K562 (cell line): ENCODE measurements around the gene SAXO1. TPM values are rescaled to one million over a fixed set of nuclear protein-coding genes. Genes with fewer than 3 reads are reported as not detected.

Source experiments
- ATAC-seq: fragments of 200-7000 bp; cut with Tn5 transposase; 3 replicates; pipeline ENCODE4 v1.9.1; 2020; ENCODE audit warnings: moderate library complexity
- BruUV-seq: library from RNA; stranded (reverse); fragments of 400-500 nt; replicated peaks from 2 replicates; lab custom pipeline; 2021; lab: Mats Ljungman, UMichigan
- CTCF ChIA-PET: fragments of 300-600 bp; formaldehyde crosslinking; extraction: SDS; loops from one replicate; lab custom pipeline; 2021; ENCODE audit warnings: low intra/inter-chr PET ratio; lab: Yijun Ruan, JAX
- POLR2A ChIA-PET: fragments of 300-600, 350-650 bp; sonication (Branson Sonifier 250); formaldehyde crosslinking; extraction: SDS; loops from one replicate; lab custom pipeline; 2021; ENCODE audit warnings: antibody characterized with exemption, inconsistent platforms; lab: Yijun Ruan, JAX
- DNase-seq, 4 experiments: peaks; one replicate each; pipeline versions ENCODE4 v3.0.0 to v3.0.0-alpha.2; 2011 to 2018; ENCODE audit warnings: low spot score in 3 of 4, mixed read lengths in 3 of 4; ENCODE audit errors: extremely low read depth in 1 of 4
- FAIRE-seq: peaks from 2 replicates; lab custom pipeline; 2011; peaks lifted over from hg19 to GRCh38; lab: Jason Lieb, UNC
- H2AFZ ChIP-seq: 2 replicates; pipeline ENCODE4 v1.6.0; 2011; ENCODE audit warnings: low read depth, low read length, control low read depth, inconsistent platforms
- H3K27ac ChIP-seq: fragments of 200-600 bp; 3 replicates; pipeline ENCODE4 v1.8.0; 2011; ENCODE audit warnings: low read depth, mild to moderate bottlenecking, control low read depth, inconsistent platforms, low read length, moderate library complexity, mixed read lengths; ENCODE audit errors: extremely low read depth
- H3K27me3 ChIP-seq, 2 experiments: fragments of 300-600 bp in 1 of 2; 2 replicates in 1 of 2; 3 replicates in 1 of 2; pipeline versions ENCODE4 v1.6.0 to v1.8.0; 2011; ENCODE audit warnings: inconsistent platforms in 2 of 2, low read length in 2 of 2, mild to moderate bottlenecking in 1 of 2, mixed read lengths in 1 of 2, moderate library complexity in 1 of 2; ENCODE audit not compliant: control insufficient read depth in 2 of 2, insufficient read depth in 2 of 2
- H3K36me3 ChIP-seq: fragments of 300-600 bp; 3 replicates; pipeline ENCODE4 v1.8.0; 2011; ENCODE audit warnings: mild to moderate bottlenecking, low read length, inconsistent platforms; ENCODE audit not compliant: control insufficient read depth, insufficient read depth
- H3K4me1 ChIP-seq, 2 experiments: fragments of 200-600 bp in 1 of 2; replicated peaks in 1 of 2; 2 replicates in 1 of 2; 3 replicates in 1 of 2; pipeline versions ENCODE4 v1.5.1 to v1.8.0; 2011; ENCODE audit warnings: inconsistent platforms in 2 of 2, low read length in 2 of 2, mild to moderate bottlenecking in 1 of 2, mixed read lengths in 1 of 2, moderate library complexity in 1 of 2; ENCODE audit not compliant: control insufficient read depth in 2 of 2, insufficient read depth in 2 of 2
- H3K4me2 ChIP-seq: 2 replicates; pipeline ENCODE4 v1.6.1; 2011; ENCODE audit warnings: low read length, control low read depth, inconsistent platforms, mixed read lengths; ENCODE audit not compliant: insufficient read depth
- H3K4me3 ChIP-seq: fragments of 200-600 bp; sonication (generic), shearing (Covaris generic); 2 replicates; pipeline ENCODE4 v1.5.1; 2016; ENCODE audit warnings: control low read depth, inconsistent platforms
- H3K79me2 ChIP-seq: fragments of 200-600 bp; 3 replicates; pipeline ENCODE4 v1.8.0; 2011; ENCODE audit warnings: low read length, inconsistent platforms; ENCODE audit not compliant: control insufficient read depth, insufficient read depth
- H3K9ac ChIP-seq, 2 experiments: 2 replicates each; pipeline versions ENCODE4 v1.6.0 to v1.6.1; 2011; ENCODE audit warnings: low read depth in 2 of 2, low read length in 2 of 2, control low read depth in 1 of 2, inconsistent platforms in 1 of 2, mild to moderate bottlenecking in 1 of 2, mixed read lengths in 1 of 2; ENCODE audit not compliant: insufficient read depth in 1 of 2
- H3K9me1 ChIP-seq: one replicate; pipeline ENCODE4 v1.6.0; 2011; ENCODE audit warnings: inconsistent platforms, mild to moderate bottlenecking, low read length, moderate library complexity; ENCODE audit not compliant: control insufficient read depth, insufficient read depth
- H3K9me3 ChIP-seq: replicated peaks from 2 replicates; pipeline ENCODE4 v1.5.1; 2011; ENCODE audit warnings: low read depth, low read length, inconsistent platforms; ENCODE audit not compliant: control insufficient read depth, insufficient read depth
- H4K20me1 ChIP-seq: replicated peaks from 2 replicates; pipeline ENCODE4 v1.6.1; 2011; ENCODE audit warnings: low read length, inconsistent platforms, mixed read lengths; ENCODE audit not compliant: control insufficient read depth, insufficient read depth
- ESRRA ChIP-seq: fragments of 450-650 bp; IDR thresholded peaks from 2 replicates; pipeline ENCODE4 v1.6.1; 2014; ENCODE audit warnings: low read depth, mild to moderate bottlenecking, moderate library complexity, borderline replicate concordance
- EWSR1 ChIP-seq: fragments of 450-650 bp; IDR thresholded peaks from 2 replicates; pipeline ENCODE4 v1.6.1; 2018; ENCODE audit warnings: borderline replicate concordance, mild to moderate bottlenecking, low read depth, moderate library complexity; ENCODE audit not compliant: partially characterized antibody
- HNRNPK ChIP-seq: fragments of 200-400 bp; formaldehyde crosslinking; IDR thresholded peaks from one replicate; pipeline ENCODE4 v1.6.1; 2018; ENCODE audit warnings: mild to moderate bottlenecking, low read depth, low read length; ENCODE audit not compliant: poor library complexity, severe bottlenecking
- MECOM ChIP-seq: fragments of 250-450 bp; sonication (Bioruptor Pico); IDR thresholded peaks from 2 replicates; pipeline ENCODE4 v1.8.0; 2022; ENCODE audit warnings: inconsistent platforms
- NFE2L1 ChIP-seq: fragments of 450-650 bp; IDR thresholded peaks from 2 replicates; pipeline ENCODE4 v1.6.1; 2016; ENCODE audit warnings: missing genetic modification characterization, low read depth, mild to moderate bottlenecking, missing compliant biosample characterization, moderate library complexity, borderline replicate concordance
- POLR2AphosphoS2 ChIP-seq: IDR thresholded peaks from 2 replicates; pipeline ENCODE4 v1.6.1; 2012; ENCODE audit warnings: low read length, improper control_type of control experiment
- PRMT5 ChIP-seq: sonication (generic); formaldehyde crosslinking; IDR thresholded peaks from 2 replicates; pipeline ENCODE4 v1.5.0; 2020; ENCODE audit warnings: missing genetic modification reagents
- RAD51 ChIP-seq: fragments of 450-650 bp; IDR thresholded peaks from 2 replicates; pipeline ENCODE4 v1.7.1; 2016; ENCODE audit warnings: low read depth, mild to moderate bottlenecking, borderline replicate concordance
- TBL1XR1 ChIP-seq, 2 experiments: IDR thresholded peaks; 2 replicates each; pipeline ENCODE4 v1.6.1; 2012; ENCODE audit warnings: improper control_type of control experiment in 2 of 2, low read length in 2 of 2, mild to moderate bottlenecking in 1 of 2
- TEAD2 ChIP-seq: fragments of 450-650 bp; IDR thresholded peaks from 2 replicates; pipeline ENCODE4 v1.6.1; 2016; ENCODE audit warnings: missing genetic modification characterization, control low read depth, missing compliant biosample characterization
- ZNF146 ChIP-seq: IDR thresholded peaks from one replicate; pipeline ENCODE4 v1.6.1; 2018; ENCODE audit warnings: missing compliant biosample characterization; ENCODE audit not compliant: unreplicated experiment
- ZNF24 ChIP-seq: fragments of 450-650 bp; IDR thresholded peaks from 2 replicates; pipeline ENCODE4 v1.6.1; 2016
- WGBS: fragments of 100-300 bp; shearing (Covaris generic); methylation state at CpG from one replicate; pipeline ENCODE4 v1.1.6; 2016; ENCODE audit warnings: low coverage, mixed read lengths; ENCODE audit not compliant: insufficient coverage; ENCODE audit errors: missing lambda C conversion rate; 5-methylcytosine and 5-hydroxymethylcytosine counted together
- in situ Hi-C: fragments of 300-500 bp; cut with MboI; formaldehyde crosslinking; loops from 4 replicates; pipeline ENCODE4 v1.15.0; 2018; ENCODE audit warnings: inconsistent platforms, mixed read lengths
- intact Hi-C: fragments of 100-400 bp; cut with micrococcal nuclease; formaldehyde crosslinking; loops from 2 replicates; pipeline ENCODE4 v1.14.2; 2022
- polyA plus RNA-seq, 8 experiments: library from polyadenylated mRNA; depleted of rRNA in 4 of 8; stranded (reverse) in 5 of 8; unstranded in 3 of 8; fragments of >200 nt; fragmentation: Nextera tagmentation in 2 of 8; fragmentation: Illumina TruSeq in 1 of 8; extraction: Ambion mirVana in 2 of 8; extraction: Trizol in 1 of 8; gene quantifications; 2 replicates each; pipeline versions ENCODE4 v1.2.1 to v1.2.3, GENCODE V29; 2011 to 2014; ENCODE audit warnings: inconsistent platforms in 1 of 8, missing spikeins in 1 of 8
- total RNA-seq, 7 experiments: library from RNA; depleted of rRNA in 6 of 7; stranded (reverse); fragments of >200 nt in 6 of 7; fragmentation: Illumina TruSeq in 2 of 7; extraction: Trizol in 2 of 7; gene quantifications; 2 replicates each; pipeline versions ENCODE4 v1.2.1 to v1.2.3, GENCODE V29; 2011 to 2021; ENCODE audit warnings: low replicate concordance in 1 of 7
- TF ChIP-seq, protein P1 (sequence below): sonication (generic); formaldehyde crosslinking; IDR thresholded peaks from 2 replicates; pipeline ENCODE4 v1.8.0; 2023; ENCODE audit warnings: mild to moderate bottlenecking, missing genetic modification reagents

The SAXO1 gene
- total and polyA plus RNA-seq, 9 of the 15 experiments (the other 6 are each of a cell fraction or from before 2014, with no cell fraction given), result 0.04 TPM; not detected in 8

DNA sequence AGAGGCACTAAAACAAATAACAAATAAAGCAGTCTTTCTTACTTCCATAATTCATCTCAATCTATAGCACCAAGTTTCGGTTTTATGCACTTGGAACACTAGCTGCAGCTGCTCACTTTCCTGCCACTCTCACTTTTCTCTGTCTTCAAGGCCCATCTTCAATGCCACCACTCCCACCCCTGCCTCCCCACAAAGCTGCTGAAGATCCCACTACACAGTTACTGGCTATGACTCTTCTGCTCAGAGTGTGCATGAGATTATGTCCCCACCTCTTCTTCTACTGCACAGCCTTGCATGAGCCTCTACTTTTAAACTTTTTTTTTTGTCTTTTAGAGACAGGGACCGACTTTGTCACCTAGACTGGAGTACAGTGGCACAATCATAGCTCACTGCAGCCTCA lies 77.4 kb downstream of the SAXO1 start:
- no peak for TF ChIP-seq NFE2L1 (tag)
- TF ChIP-seq POLR2AphosphoS2, result no peak
- TF ChIP-seq PRMT5 (CRISPR knock-in tag), result no peak
- TF ChIP-seq, protein P1, sequence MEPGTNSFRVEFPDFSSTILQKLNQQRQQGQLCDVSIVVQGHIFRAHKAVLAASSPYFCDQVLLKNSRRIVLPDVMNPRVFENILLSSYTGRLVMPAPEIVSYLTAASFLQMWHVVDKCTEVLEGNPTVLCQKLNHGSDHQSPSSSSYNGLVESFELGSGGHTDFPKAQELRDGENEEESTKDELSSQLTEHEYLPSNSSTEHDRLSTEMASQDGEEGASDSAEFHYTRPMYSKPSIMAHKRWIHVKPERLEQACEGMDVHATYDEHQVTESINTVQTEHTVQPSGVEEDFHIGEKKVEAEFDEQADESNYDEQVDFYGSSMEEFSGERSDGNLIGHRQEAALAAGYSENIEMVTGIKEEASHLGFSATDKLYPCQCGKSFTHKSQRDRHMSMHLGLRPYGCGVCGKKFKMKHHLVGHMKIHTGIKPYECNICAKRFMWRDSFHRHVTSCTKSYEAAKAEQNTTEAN, result no peak
- TF ChIP-seq ESRRA, result no peak
- no peak for TF ChIP-seq TBL1XR1 (IDR thresholded peaks at IDR 0.05; ENCODE audit: low read length in 2 of 2)
- no peak for TF ChIP-seq MECOM (CRISPR knock-in tag)
- no peak for TF ChIP-seq ZNF24
- no peak for TF ChIP-seq TEAD2 (tag)
- no peak for TF ChIP-seq EWSR1
- no peak for TF ChIP-seq HNRNPK
- TF ChIP-seq RAD51, result no peak
- no peak for TF ChIP-seq ZNF146 (CRISPR knock-in tag)
- Histone ChIP-seq H3K79me2 (no peaks in the 10 kb centered on the region), H3K9me1 (no peaks in the 10 kb centered on the region), H3K27ac (no peak overlapping the region), H3K4me3 (no peak overlapping the region), H4K20me1 (no peaks in the 10 kb centered on the region), H3K4me2 (no peak overlapping the region), H3K27me3 (no peaks in the 10 kb centered on the region), H3K4me1 (no peaks in the 10 kb centered on the region), H2AFZ (no peak overlapping the region), H3K36me3 (no peaks in the 10 kb centered on the region), H3K9me3 (no peaks in the 10 kb centered on the region), H3K9ac (no peak overlapping the region)
- CTCF ChIA-PET, result no interaction called here
- DNase-seq (no peak), ATAC-seq (no peak), FAIRE-seq (no peak)
- POLR2A ChIA-PET, result interaction anchor here (0.6 kb wide), 1 partner anchor 12 kb away, joined by 3 read pairs; no protein-coding TSS in a partner anchor
- no TSS peak for BruUV-seq
- WGBS, result 8% methylated on average over 2 of the region's 2 CpGs
- in situ Hi-C loops (no loop called here), intact Hi-C loops (no loop called here)
